ENCODE data around the gene ELAVL3.

The ELAVL3 gene

GRCh38 chr19:11480715-11481533, at the start of gene ELAVL3:
ELAVL3 (minus strand) TSS chr19:11481046; CDS start chr19:11480608, 438 bp downstream.
- peak; percentile 64 to 69 for DNase-seq

GRCh38 chr19:11530432-11530831, 49.6 kb upstream of the ELAVL3 start:
- peak; percentile 90 to 96 for DNase-seq

- DNase-seq: peak; percentile 94 to 97
Observed at GRCh38 chr19:11528551-11529341, 47.9 kb upstream of the ELAVL3 start, which contains the start of gene ECSIT. ECSIT (minus strand) TSS chr19:11529134; CDS start chr19:11519170, 9,964 bp downstream.

- DNase-seq: no peak
Observed at GRCh38 chr19:11519138-11519537, 38.3 kb upstream of the ELAVL3 start.

DNA sequence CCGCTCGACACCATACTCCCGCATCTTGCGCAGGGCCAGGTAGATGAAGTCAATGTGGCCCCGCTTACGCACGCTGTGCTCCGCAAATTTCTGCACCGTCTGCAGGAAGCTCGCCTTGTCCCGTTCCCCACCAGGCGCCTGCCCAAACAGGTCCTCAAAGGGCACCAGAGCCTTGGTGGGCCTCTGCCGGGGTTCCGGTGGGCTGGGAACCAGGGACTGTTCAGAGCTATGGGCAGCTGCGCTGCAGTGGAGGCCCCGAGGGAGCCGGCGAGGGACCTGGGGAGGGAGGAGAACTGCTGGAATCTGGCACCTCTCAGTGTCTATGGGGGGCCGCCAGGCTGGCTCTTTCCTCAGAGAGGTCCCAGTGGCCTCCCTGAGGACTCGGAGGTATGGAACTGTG, 33.1 kb upstream of the ELAVL3 start:
- DNase-seq: no peak

DNA sequence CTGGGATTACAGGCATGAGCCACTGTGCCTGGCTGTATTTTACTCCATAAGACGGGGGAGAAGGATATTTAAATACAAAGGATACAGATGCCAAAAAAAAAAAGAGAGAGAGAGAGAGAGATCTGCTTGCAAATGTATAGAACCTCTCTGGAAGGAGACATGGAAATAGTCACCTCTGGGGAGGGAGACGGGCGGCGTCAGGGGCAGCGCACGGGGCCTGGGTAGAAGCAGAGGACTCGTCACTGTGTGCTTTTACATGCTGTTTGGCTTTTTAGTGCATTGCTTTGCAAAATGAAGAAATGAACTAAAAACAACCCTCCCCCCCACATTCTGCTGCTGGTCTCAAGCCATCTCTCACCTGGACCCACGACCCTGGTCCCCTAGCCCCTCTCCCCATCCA, 29.6 kb upstream of the ELAVL3 start:
- no peak for DNase-seq

DNA sequence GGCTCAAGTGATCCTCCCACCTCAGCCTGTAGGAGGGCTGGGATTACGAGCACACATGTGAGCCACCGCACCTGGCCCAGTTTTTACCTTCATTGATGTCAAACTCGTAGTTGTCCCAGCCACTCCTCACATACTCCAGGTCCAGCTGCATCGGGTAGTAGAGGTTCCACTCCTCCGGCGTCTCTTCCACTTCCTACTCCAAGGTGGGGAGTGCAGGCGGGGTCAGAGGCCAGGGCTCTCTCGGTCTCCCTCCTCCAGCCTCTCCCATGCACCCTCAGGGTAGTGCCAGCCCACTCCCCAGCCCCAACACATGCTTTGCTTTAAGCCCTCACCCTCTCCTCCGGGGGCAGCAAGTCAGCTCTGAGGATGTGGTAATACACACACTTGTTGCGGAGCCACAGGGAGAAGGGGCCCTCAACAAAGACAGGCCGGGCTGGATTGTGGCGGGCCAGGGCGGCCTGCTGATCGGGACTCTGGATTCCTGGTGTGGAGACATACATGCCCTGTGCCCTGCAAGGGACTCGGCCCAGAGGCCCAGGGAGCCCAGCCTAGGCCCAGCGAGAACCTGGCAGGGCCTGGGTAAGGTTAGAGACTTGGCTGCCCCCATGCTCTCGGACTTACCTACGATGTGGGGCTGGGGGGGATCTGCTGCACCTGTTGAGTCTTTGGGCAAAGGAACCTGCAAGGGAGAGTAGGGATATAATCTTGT, 26.7 kb upstream of the ELAVL3 start:
- DNase-seq: no peak

DNA sequence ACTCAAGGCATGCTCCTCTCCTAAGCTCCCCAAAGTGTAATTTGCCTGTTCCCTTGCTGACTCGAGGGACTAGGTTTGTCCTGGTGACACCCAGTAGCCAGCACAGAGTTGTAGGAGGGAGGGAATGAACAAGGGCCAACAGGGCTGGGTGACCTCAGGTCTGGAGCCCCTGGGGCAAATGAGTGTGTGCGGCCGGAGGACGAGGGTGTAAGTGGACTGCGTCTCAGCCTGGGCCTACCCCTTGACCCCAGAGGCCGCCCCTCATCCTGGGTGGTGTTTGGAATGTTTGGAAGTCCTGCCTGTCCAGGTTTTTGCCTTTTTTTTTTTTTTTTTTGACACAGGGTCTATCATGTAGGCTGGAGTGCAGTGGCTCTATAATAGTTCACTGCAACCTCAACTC, 26.1 kb upstream of the ELAVL3 start:
- no peak for DNase-seq

DNA sequence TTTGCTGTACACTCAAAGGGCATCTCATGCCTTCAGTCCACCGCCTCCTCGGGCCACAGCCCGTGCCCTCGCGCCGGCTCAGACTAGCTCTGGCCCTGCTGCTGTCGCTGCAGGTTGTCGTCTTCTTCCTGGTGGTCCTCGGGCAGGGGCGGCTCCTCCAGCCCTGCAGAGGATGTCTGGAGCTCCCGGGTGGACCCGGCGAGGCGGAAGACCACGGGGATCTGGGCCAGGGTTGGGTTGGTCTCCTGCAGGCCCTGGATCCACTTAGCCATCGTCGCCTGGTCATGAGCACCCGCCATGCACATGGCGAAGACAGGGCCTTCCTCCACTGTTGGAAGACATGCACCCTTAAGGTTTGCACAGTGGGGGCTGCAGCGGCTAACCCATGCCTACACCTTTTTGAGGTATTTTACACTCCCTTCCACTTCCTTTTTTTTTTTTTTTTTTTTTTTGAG, 25.3 kb upstream of the ELAVL3 start:
- DNase-seq: no peak

GRCh38 chr19:11505504-11506100, 24.8 kb upstream of the ELAVL3 start, which contains the start of gene ZNF653:
ZNF653 (minus strand) TSS chr19:11505839; CDS start chr19:11505786, 53 bp downstream.
- DNase-seq: peak; percentile 94

DNA sequence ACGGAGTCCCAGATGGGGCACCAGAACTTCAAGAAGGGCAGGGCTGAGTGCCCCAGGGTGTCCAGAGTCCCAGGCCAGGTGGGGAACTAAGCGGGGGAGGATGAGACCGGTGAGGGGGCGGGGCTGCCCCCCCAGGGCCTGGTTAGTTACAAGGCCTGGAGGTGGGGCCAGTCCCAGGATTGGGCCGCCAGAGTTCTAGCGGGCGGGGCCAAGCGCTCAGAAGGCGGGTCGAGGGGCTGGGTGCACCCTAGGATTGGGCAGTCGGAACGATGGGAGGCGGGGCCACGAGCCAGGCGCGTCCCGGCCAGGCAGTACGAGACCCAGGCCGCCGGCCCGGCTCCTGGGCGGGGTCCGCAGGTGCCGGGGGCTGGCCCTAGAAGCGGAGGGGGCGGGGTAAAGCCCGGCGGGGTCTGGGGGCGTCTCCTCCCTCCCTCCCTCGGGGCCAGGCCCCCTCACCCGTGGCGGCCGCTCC, 24.2 kb upstream of the ELAVL3 start:
- peak; percentile 94 to 96 for DNase-seq

- no peak for DNase-seq
Observed at GRCh38 chr19:11504502-11505031, 23.7 kb upstream of the ELAVL3 start.

DNA sequence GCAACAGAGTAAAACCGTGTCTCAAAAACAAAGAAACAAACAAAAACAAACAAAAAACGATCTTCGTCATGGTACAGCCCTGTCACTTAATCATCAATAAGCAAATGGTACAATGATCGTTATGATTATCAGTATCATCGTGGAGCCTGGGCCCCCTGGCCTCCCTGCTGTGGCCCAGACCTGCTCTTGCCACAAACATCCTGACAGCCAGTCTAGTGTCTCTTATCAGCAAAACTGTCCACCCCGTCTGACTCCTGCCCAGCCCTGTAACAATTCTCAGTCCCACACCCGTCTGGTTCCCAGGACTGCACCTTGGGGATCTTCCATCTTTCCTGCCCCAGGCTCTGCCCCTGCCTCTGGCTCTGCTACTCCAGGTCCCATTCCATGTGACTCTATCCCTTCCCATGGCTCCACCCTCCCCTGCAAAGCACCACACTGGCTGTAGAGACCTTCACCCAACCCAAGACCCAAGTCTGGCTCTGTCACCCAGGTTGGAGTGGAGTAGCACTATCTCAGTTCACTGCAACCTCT, 19.1 kb upstream of the ELAVL3 start:
- DNase-seq: no peak

DNA sequence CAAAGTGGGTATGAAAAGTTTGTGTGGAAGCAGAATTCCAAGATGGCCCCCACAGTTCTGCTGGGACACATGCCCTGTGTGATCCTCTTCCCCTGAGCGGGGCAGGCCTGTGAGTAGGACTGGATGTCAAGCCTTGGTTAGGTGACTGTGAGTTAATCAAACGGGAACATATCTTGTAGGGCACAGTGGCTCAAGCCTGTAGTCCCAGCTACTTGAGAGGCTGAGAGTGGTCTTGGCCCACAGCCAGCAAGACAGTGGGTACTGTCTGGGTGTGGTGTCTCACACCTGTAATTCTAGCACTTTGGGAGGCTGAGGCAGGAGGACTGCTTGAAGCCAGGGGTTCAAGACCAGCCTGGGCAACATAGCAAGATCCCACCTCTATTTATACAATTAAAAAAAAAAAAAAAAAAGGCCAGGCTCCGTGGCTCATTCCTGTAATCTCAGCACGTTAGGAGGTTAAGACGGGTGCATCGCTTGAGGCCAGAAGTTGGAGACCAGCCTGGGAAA, 18.4 kb upstream of the ELAVL3 start:
- no peak for DNase-seq

DNA sequence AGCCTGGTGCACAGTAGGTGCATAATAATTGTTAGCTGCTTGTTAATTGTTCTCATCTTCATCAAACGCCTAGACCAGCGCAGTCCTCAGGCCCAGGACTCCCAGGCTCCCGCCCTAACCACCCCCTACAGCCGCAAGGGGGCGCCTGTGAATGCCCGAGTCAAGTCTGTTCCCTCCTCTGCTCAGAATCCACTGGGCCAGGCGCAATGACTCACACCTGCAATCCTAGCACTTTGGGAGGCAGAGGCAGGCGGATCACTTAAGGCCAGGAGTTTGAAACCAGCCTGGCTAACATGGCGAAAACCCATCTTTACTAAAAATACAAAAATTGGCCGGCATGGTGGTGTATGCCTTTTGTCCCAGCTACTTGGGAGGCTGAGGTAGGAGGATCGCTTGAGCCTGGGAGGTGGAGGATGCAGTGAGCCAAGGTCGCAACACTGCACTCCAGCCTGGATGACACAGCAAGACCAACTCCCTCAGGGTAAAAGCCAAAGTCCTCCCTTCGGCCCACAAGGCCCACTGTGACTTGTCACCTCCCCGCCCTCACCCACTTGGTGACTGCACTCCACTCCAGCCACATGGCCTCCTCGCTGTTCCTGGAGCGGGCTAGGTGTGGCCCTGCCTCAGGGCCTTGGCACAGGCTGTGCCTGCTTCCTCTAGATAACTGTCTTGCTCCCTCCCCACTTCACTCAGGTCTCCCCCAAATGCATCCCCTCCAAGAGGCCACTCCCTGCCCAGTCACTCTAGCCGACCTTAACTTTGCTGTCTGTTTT, 15.7 kb upstream of the ELAVL3 start:
- DNase-seq: peak; percentile 25 to 34

DNA sequence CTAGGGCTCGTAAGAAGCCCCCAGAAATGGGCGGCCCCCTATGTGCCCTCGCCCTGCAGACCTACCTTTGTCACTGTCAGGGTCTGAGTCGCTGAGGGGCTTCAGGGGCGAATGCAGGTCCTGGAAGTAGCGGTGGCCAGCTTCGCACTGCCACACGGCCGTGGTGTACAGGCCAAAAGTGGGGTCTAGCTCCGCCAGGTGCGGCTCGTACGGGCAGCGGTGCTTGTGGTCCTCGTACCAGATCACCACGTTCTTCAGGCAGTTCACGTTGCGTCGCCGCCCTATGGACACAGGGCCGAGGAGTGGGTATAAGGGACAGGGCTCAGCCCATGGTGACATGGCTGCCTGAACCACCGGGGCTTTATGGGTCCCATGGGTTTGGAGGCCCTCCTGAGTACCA, 15.0 kb upstream of the ELAVL3 start:
- no peak for DNase-seq

DNA sequence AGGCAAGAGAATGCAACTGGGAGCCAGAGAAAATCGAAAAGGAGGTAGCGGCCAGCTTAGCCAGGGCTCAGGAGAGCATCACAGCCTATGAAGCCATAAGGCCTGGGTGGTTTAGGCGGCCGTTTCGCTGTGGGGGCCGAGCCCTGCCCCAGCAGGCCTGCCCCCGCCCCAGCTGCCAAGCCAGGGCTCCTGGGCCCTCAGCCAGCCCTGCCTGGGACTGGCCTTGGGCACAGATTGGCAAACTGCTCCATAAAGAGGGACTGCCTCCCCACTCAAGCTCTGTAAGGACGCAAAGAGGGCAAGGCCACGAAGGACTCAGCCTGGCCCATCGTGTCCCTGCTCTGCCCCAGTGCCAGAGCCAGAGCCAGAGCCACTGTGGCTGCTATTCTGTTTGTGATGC, 14.6 kb upstream of the ELAVL3 start:
- no peak for DNase-seq

DNA sequence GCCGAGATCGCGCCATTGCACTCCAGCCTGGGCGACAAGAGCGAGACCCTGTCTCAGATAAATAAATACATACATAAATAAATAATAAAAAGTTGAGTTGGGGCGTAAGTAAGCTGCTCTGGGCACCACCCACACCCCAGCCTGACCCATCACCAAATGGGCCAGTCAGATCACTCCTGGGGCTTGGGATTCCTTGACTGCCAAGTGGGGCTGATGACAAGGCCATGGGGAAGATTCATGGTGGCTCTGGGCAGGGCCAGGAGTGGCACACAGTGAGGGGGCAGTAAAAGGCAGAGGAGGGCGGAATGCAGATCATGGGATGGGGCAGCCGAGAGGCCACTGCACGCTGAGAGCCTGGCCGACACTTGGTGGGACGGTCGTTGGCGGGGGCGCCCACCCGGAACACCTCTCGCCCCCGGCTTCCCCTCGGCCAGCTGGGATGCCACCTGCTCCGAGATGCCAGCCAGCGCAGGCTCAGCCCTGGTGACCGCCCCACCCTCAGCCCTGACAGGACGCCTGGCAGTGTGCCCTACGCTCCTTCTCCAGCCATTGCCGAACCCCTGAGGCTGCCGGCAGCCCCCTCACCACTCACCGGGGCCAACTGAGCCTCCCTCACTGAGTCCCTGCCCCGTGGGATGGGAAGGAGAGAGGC, 13.9 kb upstream of the ELAVL3 start:
- DNase-seq: no peak

GRCh38 chr19:11489378-11489777, 8.5 kb upstream of the ELAVL3 start:
- no peak for DNase-seq

Data from NCI-H2081 (cell line).